ENCODE results near the gene SLCO2A1.

SLCO2A1 gene

GRCh38 chr3:133880886-133881455, 148.8 kb downstream of the SLCO2A1 start:
- no peak for DNase-seq

GRCh38 chr3:133880287-133880686, 149.4 kb downstream of the SLCO2A1 start:
- no peak for DNase-seq

GRCh38 chr3:133878518-133878917, 151.2 kb downstream of the SLCO2A1 start:
- DNase-seq, result no peak
